ENCODE results near the gene CSNK2A3.

Gene CSNK2A3

GRCh38 chr11:11334607-11335006 is 18.4 kb downstream of the CSNK2A3 start:
- no peak overlapping the region for H2BK120ac ChIP-seq (ENCODE audit: low read depth, low read length)
- H3K4me1 ChIP-seq (ENCODE audit: control insufficient read depth in 2 of 2, insufficient read depth in 1 of 2, low read depth in 1 of 2, low read length in 2 of 2) = peaks cover 0 to 2% of the 10 kb centered on the region in 2 donors
- H2BK12ac ChIP-seq (ENCODE audit: low read length) = no peak overlapping the region
- H2BK5ac ChIP-seq (ENCODE audit: low read length) = no peak overlapping the region
- H3K4me2 ChIP-seq (ENCODE audit: insufficient read depth, low read length, poor library complexity, severe bottlenecking) = no peak overlapping the region
- H3K27ac ChIP-seq (replicated peaks; ENCODE audit: low read length) = no peak overlapping the region
- H2AK5ac ChIP-seq (ENCODE audit: low read depth, low read length) = no peak overlapping the region
- H3K18ac ChIP-seq (ENCODE audit: low read length) = no peak overlapping the region
- WGBS, 2 donors (ENCODE audit: extremely low coverage in 2 of 2, insufficient read length in 2 of 2, insufficient replicate concordance in 1 of 2) = no CpG with 5 or more reads among the region's 4 CpGs
- H3K14ac ChIP-seq (ENCODE audit: low read length) = no peak overlapping the region
- H4K91ac ChIP-seq (ENCODE audit: low read depth, low read length, poor library complexity) = no peak overlapping the region
- H2BK15ac ChIP-seq (ENCODE audit: low read length) = no peak overlapping the region
- no peaks in the 10 kb centered on the region for H3K9me3 ChIP-seq (replicated peaks in 1 of 2; ENCODE audit: control insufficient read depth in 2 of 2, insufficient read depth in 1 of 2, low read depth in 1 of 2, low read length in 2 of 2)
- no peak overlapping the region for H3K4me3 ChIP-seq (ENCODE audit: low read length in 2 of 2)
- H3K23ac ChIP-seq (ENCODE audit: low read depth, low read length, poor library complexity) = no peak overlapping the region
- H3K9ac ChIP-seq (ENCODE audit: low read depth, low read length, poor library complexity) = no peak overlapping the region
- H3K36me3 ChIP-seq (replicated peaks in 1 of 2; ENCODE audit: control insufficient read depth in 2 of 2, insufficient read depth in 2 of 2, low read length in 2 of 2) = no peaks in the 10 kb centered on the region
- no peaks in the 10 kb centered on the region for H3K27me3 ChIP-seq (ENCODE audit: control insufficient read depth in 3 of 3, insufficient read depth in 3 of 3, low read depth in 1 of 3, low read length in 3 of 3)
- no peak overlapping the region for H2AFZ ChIP-seq (ENCODE audit: low read length)
- H3K79me1 ChIP-seq (ENCODE audit: low read depth, low read length) = no peaks in the 10 kb centered on the region
- no peak overlapping the region for H4K8ac ChIP-seq (ENCODE audit: low read depth, low read length)
- H3K4ac ChIP-seq (ENCODE audit: low read length) = no peak overlapping the region
- no peak for DNase-seq (ENCODE audit: low spot score)

GRCh38 chr11:11332141-11332710 is 20.8 kb downstream of the CSNK2A3 start:
- Histone ChIP-seq H3K27me3 (ENCODE audit: control insufficient read depth in 3 of 3, insufficient read depth in 3 of 3, low read depth in 1 of 3, low read length in 3 of 3) (no peaks in the 10 kb centered on the region), H4K91ac (ENCODE audit: low read depth, low read length, poor library complexity) (no peak overlapping the region), H2BK5ac (ENCODE audit: low read length) (no peak overlapping the region), H2BK12ac (ENCODE audit: low read length) (no peak overlapping the region), H2AK5ac (ENCODE audit: low read depth, low read length) (no peak overlapping the region), H3K79me1 (ENCODE audit: low read depth, low read length) (no peaks in the 10 kb centered on the region), H3K23ac (ENCODE audit: low read depth, low read length, poor library complexity) (no peak overlapping the region), H3K18ac (ENCODE audit: low read length) (no peak overlapping the region), H3K4me2 (ENCODE audit: insufficient read depth, low read length, poor library complexity, severe bottlenecking) (no peak overlapping the region), H2BK15ac (ENCODE audit: low read length) (no peak overlapping the region), H2BK120ac (ENCODE audit: low read depth, low read length) (no peak overlapping the region), H4K8ac (ENCODE audit: low read depth, low read length) (no peak overlapping the region), H3K4me1 (ENCODE audit: control insufficient read depth in 2 of 2, insufficient read depth in 1 of 2, low read depth in 1 of 2, low read length in 2 of 2) (no peaks in the 10 kb centered on the region), H2AFZ (ENCODE audit: low read length) (no peak overlapping the region), H3K27ac (replicated peaks; ENCODE audit: low read length) (no peak overlapping the region), H3K9me3 (replicated peaks in 1 of 2; ENCODE audit: control insufficient read depth in 2 of 2, insufficient read depth in 1 of 2, low read depth in 1 of 2, low read length in 2 of 2) (no peaks in the 10 kb centered on the region), H3K4ac (ENCODE audit: low read length) (no peak overlapping the region), H3K4me3 (ENCODE audit: low read length in 2 of 2) (no peak overlapping the region), H3K9ac (ENCODE audit: low read depth, low read length, poor library complexity) (no peak overlapping the region), H3K14ac (ENCODE audit: low read length) (no peak overlapping the region), H3K36me3 (replicated peaks in 1 of 2; ENCODE audit: control insufficient read depth in 2 of 2, insufficient read depth in 2 of 2, low read length in 2 of 2) (no peaks in the 10 kb centered on the region)
- DNase-seq (ENCODE audit: low spot score) = no peak
- no CpG with 5 or more reads among the region's 5 CpGs for WGBS, 2 donors (ENCODE audit: extremely low coverage in 2 of 2, insufficient read length in 2 of 2, insufficient replicate concordance in 1 of 2)

GRCh38 chr11:11329062-11329806 is 23.8 kb downstream of the CSNK2A3 start:
- Histone ChIP-seq H3K18ac (ENCODE audit: low read length) (no peak overlapping the region), H2BK15ac (ENCODE audit: low read length) (no peak overlapping the region), H4K8ac (ENCODE audit: low read depth, low read length) (no peak overlapping the region), H3K9ac (ENCODE audit: low read depth, low read length, poor library complexity) (no peak overlapping the region), H3K4me2 (ENCODE audit: insufficient read depth, low read length, poor library complexity, severe bottlenecking) (no peak overlapping the region), H4K91ac (ENCODE audit: low read depth, low read length, poor library complexity) (no peak overlapping the region), H3K4ac (ENCODE audit: low read length) (no peak overlapping the region), H3K4me1 (ENCODE audit: control insufficient read depth in 2 of 2, insufficient read depth in 1 of 2, low read depth in 1 of 2, low read length in 2 of 2) (no peaks in the 10 kb centered on the region), H2AK5ac (ENCODE audit: low read depth, low read length) (no peak overlapping the region), H2BK12ac (ENCODE audit: low read length) (no peak overlapping the region), H3K14ac (ENCODE audit: low read length) (no peak overlapping the region), H3K23ac (ENCODE audit: low read depth, low read length, poor library complexity) (no peak overlapping the region), H3K27me3 (ENCODE audit: control insufficient read depth in 3 of 3, insufficient read depth in 3 of 3, low read depth in 1 of 3, low read length in 3 of 3) (no peaks in the 10 kb centered on the region), H3K4me3 (ENCODE audit: low read length in 2 of 2) (peak overlapping the region in 1 of 2 donors; percentile 5), H3K9me3 (replicated peaks in 1 of 2; ENCODE audit: control insufficient read depth in 2 of 2, insufficient read depth in 1 of 2, low read depth in 1 of 2, low read length in 2 of 2) (no peaks in the 10 kb centered on the region), H3K79me1 (ENCODE audit: low read depth, low read length) (no peaks in the 10 kb centered on the region), H2BK5ac (ENCODE audit: low read length) (no peak overlapping the region), H2AFZ (ENCODE audit: low read length) (no peak overlapping the region), H2BK120ac (ENCODE audit: low read depth, low read length) (no peak overlapping the region), H3K36me3 (replicated peaks in 1 of 2; ENCODE audit: control insufficient read depth in 2 of 2, insufficient read depth in 2 of 2, low read length in 2 of 2) (no peaks in the 10 kb centered on the region), H3K27ac (replicated peaks; ENCODE audit: low read length) (no peak overlapping the region)
- DNase-seq (ENCODE audit: low spot score) = no peak
- WGBS, 2 donors (ENCODE audit: extremely low coverage in 2 of 2, insufficient read length in 2 of 2, insufficient replicate concordance in 1 of 2) = no CpG with 5 or more reads among the region's 4 CpGs

GRCh38 chr11:11324090-11324489 is 29.0 kb downstream of the CSNK2A3 start:
- Histone ChIP-seq H3K79me1 (ENCODE audit: low read depth, low read length) (no peaks in the 10 kb centered on the region), H3K9ac (ENCODE audit: low read depth, low read length, poor library complexity) (no peak overlapping the region), H2BK12ac (ENCODE audit: low read length) (no peak overlapping the region), H3K27ac (replicated peaks; ENCODE audit: low read length) (no peak overlapping the region), H3K14ac (ENCODE audit: low read length) (no peak overlapping the region), H3K23ac (ENCODE audit: low read depth, low read length, poor library complexity) (no peak overlapping the region), H3K4ac (ENCODE audit: low read length) (no peak overlapping the region), H2AK5ac (ENCODE audit: low read depth, low read length) (no peak overlapping the region), H2AFZ (ENCODE audit: low read length) (no peak overlapping the region), H2BK120ac (ENCODE audit: low read depth, low read length) (no peak overlapping the region), H3K4me3 (ENCODE audit: low read length in 2 of 2) (no peak overlapping the region), H3K18ac (ENCODE audit: low read length) (no peak overlapping the region), H4K8ac (ENCODE audit: low read depth, low read length) (no peak overlapping the region), H3K36me3 (replicated peaks in 1 of 2; ENCODE audit: control insufficient read depth in 2 of 2, insufficient read depth in 2 of 2, low read length in 2 of 2) (no peaks in the 10 kb centered on the region), H3K4me1 (ENCODE audit: control insufficient read depth in 2 of 2, insufficient read depth in 1 of 2, low read depth in 1 of 2, low read length in 2 of 2) (peaks cover 0 to 5% of the 10 kb centered on the region in 2 donors), H2BK15ac (ENCODE audit: low read length) (no peak overlapping the region), H3K9me3 (replicated peaks in 1 of 2; ENCODE audit: control insufficient read depth in 2 of 2, insufficient read depth in 1 of 2, low read depth in 1 of 2, low read length in 2 of 2) (peaks cover 0 to 1% of the 10 kb centered on the region in 2 donors), H4K91ac (ENCODE audit: low read depth, low read length, poor library complexity) (no peak overlapping the region), H2BK5ac (ENCODE audit: low read length) (no peak overlapping the region), H3K4me2 (ENCODE audit: insufficient read depth, low read length, poor library complexity, severe bottlenecking) (no peak overlapping the region), H3K27me3 (ENCODE audit: control insufficient read depth in 3 of 3, insufficient read depth in 3 of 3, low read depth in 1 of 3, low read length in 3 of 3) (no peaks in the 10 kb centered on the region)
- DNase-seq (ENCODE audit: low spot score) = no peak
- no CpG with 5 or more reads among the region's 1 CpG for WGBS, 2 donors (ENCODE audit: extremely low coverage in 2 of 2, insufficient read length in 2 of 2, insufficient replicate concordance in 1 of 2)

Data from neuronal stem cell (in vitro differentiated cells).